GM12878 (cell line): ENCODE results near the gene RNF152. TPM values are rescaled to one million over a fixed set of nuclear protein-coding genes. Genes with fewer than 3 reads are reported as not detected.

Source experiments
- ATAC-seq: fragments of 200-7000 bp; cut with Tn5 transposase; 3 replicates; pipeline ENCODE4 v1.9.1; 2020; ENCODE audit warnings: mild to moderate bottlenecking, moderate library complexity
- BruUV-seq: library from RNA; stranded (reverse); fragments of 400-500 nt; replicated peaks from 2 replicates; lab custom pipeline; 2021; lab: Mats Ljungman, UMichigan
- CTCF ChIA-PET: fragments of 300-600 bp; sonication (Branson Sonifier 250); formaldehyde crosslinking; extraction: SDS; loops from one replicate; lab custom pipeline; 2021; ENCODE audit warnings: inconsistent platforms; lab: Yijun Ruan, JAX
- POLR2A ChIA-PET: fragments of 350-600 bp; formaldehyde crosslinking; extraction: SDS; loops from one replicate; lab custom pipeline; 2021; ENCODE audit warnings: inconsistent platforms; lab: Charles Lee
- RAD21 ChIA-PET: fragments of 300-600 bp; sonication (Branson Sonifier 250); formaldehyde crosslinking; loops from one replicate; lab custom pipeline; 2023; ENCODE audit warnings: antibody characterized with exemption; ENCODE audit not compliant: unreplicated experiment; lab: Charles Lee
- SMC1A ChIA-PET: fragments of 300-600 bp; sonication (Branson Sonifier 250); formaldehyde crosslinking; loops from one replicate; lab custom pipeline; 2023; ENCODE audit not compliant: unreplicated experiment, uncharacterized antibody; lab: Charles Lee
- DNase-seq: peaks from one replicate; pipeline ENCODE4 v3.0.0-alpha.2; 2011; ENCODE audit warnings: low read depth, low spot score
- FAIRE-seq: peaks from 3 replicates; lab custom pipeline; 2011; peaks lifted over from hg19 to GRCh38; lab: Jason Lieb, UNC
- H2AFZ ChIP-seq: 2 replicates; pipeline ENCODE4 v1.6.0; 2011; ENCODE audit warnings: low read depth, low read length, control low read depth; ENCODE audit not compliant: control insufficient read depth
- H3K27ac ChIP-seq: 2 replicates; pipeline ENCODE4 v1.5.1; 2011; ENCODE audit warnings: control low read depth; ENCODE audit not compliant: control insufficient read depth, insufficient read depth
- H3K27me3 ChIP-seq, 2 experiments: replicated peaks in 1 of 2; 2 replicates each; pipeline versions ENCODE4 v1.6.0 to v1.6.1; 2011; ENCODE audit warnings: low read length in 1 of 2; ENCODE audit not compliant: control insufficient read depth in 2 of 2, insufficient read depth in 2 of 2
- H3K36me3 ChIP-seq, 2 experiments: 2 replicates each; pipeline ENCODE4 v1.5.1; 2011; ENCODE audit warnings: low read length in 1 of 2; ENCODE audit not compliant: control insufficient read depth in 2 of 2, insufficient read depth in 2 of 2
- H3K4me1 ChIP-seq: 2 replicates; pipeline ENCODE4 v1.6.1; 2011; ENCODE audit warnings: mild to moderate bottlenecking, low read length, moderate library complexity, mixed read lengths; ENCODE audit not compliant: control insufficient read depth, insufficient read depth
- H3K4me2 ChIP-seq: 2 replicates; pipeline ENCODE4 v1.6.0; 2011; ENCODE audit warnings: control low read depth; ENCODE audit not compliant: control insufficient read depth, insufficient read depth
- H3K4me3 ChIP-seq: fragments of 200-600 bp; sonication (generic); 2 replicates; pipeline ENCODE4 v1.5.1; 2016
- H3K79me2 ChIP-seq: 2 replicates; pipeline ENCODE4 v1.6.0; 2011; ENCODE audit warnings: low read length; ENCODE audit not compliant: control insufficient read depth, insufficient read depth
- H3K9ac ChIP-seq: 2 replicates; pipeline ENCODE4 v1.8.0; 2011; ENCODE audit warnings: low read length, control low read depth, mixed read lengths; ENCODE audit not compliant: control insufficient read depth, insufficient read depth
- H3K9me3 ChIP-seq: replicated peaks from 3 replicates; pipeline ENCODE4 v1.5.1; 2011; ENCODE audit warnings: mild to moderate bottlenecking, low read length; ENCODE audit not compliant: control insufficient read depth, insufficient read depth
- H4K20me1 ChIP-seq: 2 replicates; pipeline ENCODE4 v1.6.0; 2011; ENCODE audit not compliant: control insufficient read depth, insufficient read depth
- DPF2 ChIP-seq: fragments of 450-650 bp; IDR thresholded peaks from 2 replicates; pipeline ENCODE4 v1.6.1; 2017; ENCODE audit warnings: mild to moderate bottlenecking
- WGBS: methylation state at CpG from one replicate; pipeline ENCODE4 v1.1.6; 2016; ENCODE audit warnings: low lambda C conversion rate; ENCODE audit not compliant: insufficient replicate concordance, insufficient coverage; ENCODE audit errors: missing lambda C conversion rate; 5-methylcytosine and 5-hydroxymethylcytosine counted together
- in situ Hi-C: fragments of 300-500 bp; cut with MboI; formaldehyde crosslinking; loops from 9 replicates; pipeline ENCODE4 v1.14.3; 2018; ENCODE audit warnings: mixed read lengths
- intact Hi-C: fragments of 100-400 bp; cut with micrococcal nuclease; formaldehyde crosslinking; loops from one replicate; pipeline ENCODE4 v1.14.2; 2022; ENCODE audit not compliant: unreplicated experiment
- polyA plus RNA-seq, 11 experiments: library from polyadenylated mRNA; depleted of rRNA in 4 of 11; unstranded in 6 of 11; stranded (reverse) in 5 of 11; fragments of >200 nt; fragmentation: Nextera tagmentation in 4 of 11; fragmentation: Illumina TruSeq in 1 of 11; extraction: Ambion mirVana in 4 of 11; extraction: Trizol in 1 of 11; gene quantifications; 1 replicate in 1 of 11; 2 replicates in 10 of 11; pipeline versions ENCODE4 v1.2.1 to v1.2.3, GENCODE V29; 2011 to 2016; ENCODE audit warnings: inconsistent platforms in 2 of 11, missing spikeins in 2 of 11, low read depth in 1 of 11
- total RNA-seq, 4 experiments: library from RNA; depleted of rRNA in 3 of 4; stranded (reverse); fragments of >200 nt in 3 of 4; fragmentation: Illumina TruSeq in 1 of 4; extraction: Trizol in 1 of 4; gene quantifications; 2 replicates each; pipeline versions ENCODE4 v1.2.1 to v1.2.3, GENCODE V29; 2013 to 2021
- TF ChIP-seq, protein P1 (sequence below): fragments of 450-650 bp; IDR thresholded peaks from 2 replicates; pipeline ENCODE4 v1.6.1; 2017; ENCODE audit warnings: mild to moderate bottlenecking, moderate library complexity

The RNF152 gene
- total and polyA plus RNA-seq, 10 of the 15 experiments (the other 5 are each of a cell fraction or from before 2014, with no cell fraction given): under 0.01 to 0.07 (median 0.03) TPM; not detected in 7

- WGBS: 27% methylated on average over 3 of the region's 3 CpGs
- in situ Hi-C loops: no loop called here
- Histone ChIP-seq H3K4me1 (no peaks in the 10 kb centered on the region), H3K36me3 (no peaks in the 10 kb centered on the region), H2AFZ (no peak overlapping the region), H3K27ac (no peak overlapping the region), H3K9ac (no peak overlapping the region), H3K79me2 (no peaks in the 10 kb centered on the region), H3K27me3 (peaks cover 0 to 2% of the 10 kb centered on the region in 2 experiments; a peak in 1 of 4 replicates), H3K4me2 (no peak overlapping the region), H4K20me1 (no peaks in the 10 kb centered on the region), H3K9me3 (no peaks in the 10 kb centered on the region; the same call in 2 of the 3 replicates), H3K4me3 (no peak overlapping the region)
- no peak for FAIRE-seq
- POLR2A ChIA-PET: no interaction called here
- no peak for ATAC-seq
- DNase-seq: no peak
- no TSS peak for BruUV-seq
- intact Hi-C loops: no loop called here
- RAD21 ChIA-PET: no interaction called here
- SMC1A ChIA-PET: no interaction called here
- no peak for TF ChIP-seq DPF2
- TF ChIP-seq, protein P1, sequence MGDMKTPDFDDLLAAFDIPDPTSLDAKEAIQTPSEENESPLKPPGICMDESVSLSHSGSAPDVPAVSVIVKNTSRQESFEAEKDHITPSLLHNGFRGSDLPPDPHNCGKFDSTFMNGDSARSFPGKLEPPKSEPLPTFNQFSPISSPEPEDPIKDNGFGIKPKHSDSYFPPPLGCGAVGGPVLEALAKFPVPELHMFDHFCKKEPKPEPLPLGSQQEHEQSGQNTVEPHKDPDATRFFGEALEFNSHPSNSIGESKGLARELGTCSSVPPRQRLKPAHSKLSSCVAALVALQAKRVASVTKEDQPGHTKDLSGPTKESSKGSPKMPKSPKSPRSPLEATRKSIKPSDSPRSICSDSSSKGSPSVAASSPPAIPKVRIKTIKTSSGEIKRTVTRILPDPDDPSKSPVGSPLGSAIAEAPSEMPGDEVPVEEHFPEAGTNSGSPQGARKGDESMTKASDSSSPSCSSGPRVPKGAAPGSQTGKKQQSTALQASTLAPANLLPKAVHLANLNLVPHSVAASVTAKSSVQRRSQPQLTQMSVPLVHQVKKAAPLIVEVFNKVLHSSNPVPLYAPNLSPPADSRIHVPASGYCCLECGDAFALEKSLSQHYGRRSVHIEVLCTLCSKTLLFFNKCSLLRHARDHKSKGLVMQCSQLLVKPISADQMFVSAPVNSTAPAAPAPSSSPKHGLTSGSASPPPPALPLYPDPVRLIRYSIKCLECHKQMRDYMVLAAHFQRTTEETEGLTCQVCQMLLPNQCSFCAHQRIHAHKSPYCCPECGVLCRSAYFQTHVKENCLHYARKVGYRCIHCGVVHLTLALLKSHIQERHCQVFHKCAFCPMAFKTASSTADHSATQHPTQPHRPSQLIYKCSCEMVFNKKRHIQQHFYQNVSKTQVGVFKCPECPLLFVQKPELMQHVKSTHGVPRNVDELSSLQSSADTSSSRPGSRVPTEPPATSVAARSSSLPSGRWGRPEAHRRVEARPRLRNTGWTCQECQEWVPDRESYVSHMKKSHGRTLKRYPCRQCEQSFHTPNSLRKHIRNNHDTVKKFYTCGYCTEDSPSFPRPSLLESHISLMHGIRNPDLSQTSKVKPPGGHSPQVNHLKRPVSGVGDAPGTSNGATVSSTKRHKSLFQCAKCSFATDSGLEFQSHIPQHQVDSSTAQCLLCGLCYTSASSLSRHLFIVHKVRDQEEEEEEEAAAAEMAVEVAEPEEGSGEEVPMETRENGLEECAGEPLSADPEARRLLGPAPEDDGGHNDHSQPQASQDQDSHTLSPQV: no peak
- CTCF ChIA-PET: no interaction called here
Observed at GRCh38 chr18:61865466-61866175, 27.2 kb downstream of the RNF152 start.
